NCI-H510A treated with DMSO at 0.1 percent for 48 hours (cell line): Measurements from ENCODE around the gene WDR27.
"Not testable (repeated sequence)": the region's sequence is repeated elsewhere in the genome, so short reads cannot be mapped to it uniquely, and the experiment has no call there.

Experiments used
- DNase-seq: peaks from one replicate; lab custom pipeline; 2025; lab: John Stamatoyannopoulos, UW

Gene WDR27

DNA sequence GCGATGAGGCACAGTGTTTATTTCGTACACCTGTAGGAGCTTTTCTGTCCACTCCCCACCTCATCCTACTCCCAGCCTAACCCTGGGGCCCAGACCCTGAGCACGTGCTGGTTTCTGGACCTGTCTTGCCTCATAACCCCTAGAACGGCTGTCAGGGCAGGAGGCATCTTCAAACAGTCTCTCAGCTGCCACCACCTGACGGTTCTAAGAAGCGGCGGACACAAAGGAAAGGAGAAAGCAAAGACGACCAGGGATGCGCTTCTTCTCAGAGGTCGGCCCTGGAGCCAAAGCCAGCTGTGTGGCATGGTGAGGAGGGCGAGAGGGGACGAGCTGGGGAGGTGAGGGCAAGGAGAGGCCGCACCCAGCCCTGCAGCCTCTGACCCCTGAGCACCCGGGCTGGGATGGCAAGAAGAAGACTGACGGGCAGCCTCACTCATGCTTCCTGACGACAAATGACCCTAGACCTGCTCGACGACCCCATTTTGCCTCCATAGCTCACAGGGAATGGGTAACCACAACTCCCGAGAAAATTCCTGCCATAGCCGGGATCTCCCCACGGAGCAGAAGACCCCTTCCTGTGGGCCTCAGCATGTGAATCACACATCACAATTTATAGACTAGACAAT is 62.1 kb downstream of the WDR27 start:
- no peak for DNase-seq

DNA sequence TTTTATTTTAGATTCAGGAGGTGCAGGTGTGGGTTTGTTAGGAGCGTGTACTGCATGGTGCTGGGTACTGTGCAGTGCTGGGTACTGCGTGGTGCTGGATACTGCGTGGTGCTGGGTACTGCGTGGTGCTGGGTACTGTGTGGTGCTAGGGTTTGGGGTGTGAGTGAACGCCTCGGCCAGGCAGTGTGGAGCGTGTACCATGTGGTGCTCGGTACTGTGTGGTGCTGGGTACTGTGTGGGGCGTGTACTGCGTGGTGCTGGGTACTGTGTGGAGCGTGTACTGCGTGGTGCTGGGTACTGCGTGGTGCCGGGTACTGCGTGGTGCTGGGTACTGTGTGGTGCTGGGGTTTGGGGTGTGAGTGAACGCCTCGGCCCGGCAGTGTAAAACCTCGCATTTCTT is 62.9 kb downstream of the WDR27 start:
- no peak for DNase-seq

GRCh38 chr6:169638388-169638787 is 63.4 kb downstream of the WDR27 start:
- DNase-seq: no peak

- no peak for DNase-seq
Measured at GRCh38 chr6:169635345-169635744, 66.5 kb downstream of the WDR27 start.

DNA sequence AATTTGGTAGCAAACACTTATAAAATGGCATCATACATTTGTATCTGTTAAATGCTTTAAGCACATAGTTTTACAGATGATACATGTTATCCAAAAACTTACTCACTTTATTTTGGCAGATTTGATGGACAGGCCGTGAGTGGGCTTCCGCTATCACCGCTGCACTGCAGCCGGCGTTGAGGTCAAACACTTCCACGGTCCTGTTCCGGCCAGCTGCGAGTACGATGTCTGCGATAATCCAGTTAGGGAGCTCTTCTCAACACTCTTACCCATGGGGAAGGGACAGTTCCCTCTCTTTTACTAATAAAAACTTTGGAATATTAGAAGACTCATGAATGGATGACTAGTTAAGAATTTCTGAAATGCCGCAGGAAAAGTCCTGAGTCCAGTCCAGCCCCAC is 69.0 kb downstream of the WDR27 start:
- DNase-seq: no peak

DNA sequence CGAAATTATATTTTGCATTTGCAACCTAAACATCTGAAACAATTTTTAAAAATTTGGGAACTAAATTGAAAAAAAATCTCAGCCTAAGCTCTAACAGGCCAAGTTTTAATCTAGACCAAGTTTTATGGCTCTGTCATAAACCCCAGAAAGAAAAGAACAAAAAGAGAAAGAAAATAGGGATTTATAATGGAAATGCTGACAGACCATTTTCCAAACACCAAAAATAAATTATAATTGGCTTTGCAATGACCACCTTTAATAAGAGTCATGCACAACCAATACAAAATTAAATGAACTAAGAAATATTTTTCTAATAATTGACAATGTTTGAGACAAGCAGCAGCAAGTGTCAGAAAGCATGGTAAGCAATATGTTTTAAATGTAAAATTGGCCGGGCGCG is 72.6 kb downstream of the WDR27 start:
- DNase-seq: no peak

DNA sequence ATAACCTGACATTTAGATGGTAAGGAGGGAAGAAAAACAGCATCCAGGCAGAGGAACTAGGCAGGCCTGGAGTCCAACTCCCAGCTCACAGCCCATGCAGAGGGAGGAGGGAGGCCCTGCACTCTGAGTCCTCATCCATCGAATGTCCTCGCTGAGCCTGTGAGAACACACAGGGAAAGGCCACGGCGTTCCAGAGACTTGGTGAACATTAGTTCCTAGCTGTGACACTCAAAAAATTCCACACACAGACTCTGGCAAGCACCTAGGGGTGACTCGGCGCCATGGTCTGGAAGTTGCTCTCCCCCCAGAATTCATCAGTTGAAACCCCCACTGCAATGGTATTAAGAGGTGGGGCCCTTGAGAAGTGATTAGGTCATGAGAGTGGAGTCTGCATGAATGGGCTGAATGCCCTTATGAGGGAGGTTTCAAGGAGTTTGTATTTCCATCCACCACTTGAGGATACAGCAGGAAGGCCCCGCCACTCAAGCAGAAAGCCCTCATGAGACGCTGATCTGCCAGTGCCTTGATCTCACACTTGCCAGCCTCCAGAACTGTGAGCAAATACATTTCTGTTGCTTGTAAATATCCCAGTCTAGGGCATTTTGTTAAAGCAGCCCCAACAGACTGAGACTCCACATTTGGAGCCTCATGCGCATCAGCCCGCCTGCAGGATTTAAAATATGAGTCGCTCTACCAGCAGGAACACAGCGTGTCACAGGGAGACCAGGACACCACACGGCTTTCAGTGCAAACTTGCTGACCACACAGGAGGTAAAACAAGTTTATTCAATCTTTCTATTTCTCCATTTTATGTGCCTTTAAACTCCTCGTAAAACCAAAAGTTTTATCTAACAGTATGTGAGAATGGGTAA is 73.9 kb downstream of the WDR27 start:
- DNase-seq: no peak

DNA sequence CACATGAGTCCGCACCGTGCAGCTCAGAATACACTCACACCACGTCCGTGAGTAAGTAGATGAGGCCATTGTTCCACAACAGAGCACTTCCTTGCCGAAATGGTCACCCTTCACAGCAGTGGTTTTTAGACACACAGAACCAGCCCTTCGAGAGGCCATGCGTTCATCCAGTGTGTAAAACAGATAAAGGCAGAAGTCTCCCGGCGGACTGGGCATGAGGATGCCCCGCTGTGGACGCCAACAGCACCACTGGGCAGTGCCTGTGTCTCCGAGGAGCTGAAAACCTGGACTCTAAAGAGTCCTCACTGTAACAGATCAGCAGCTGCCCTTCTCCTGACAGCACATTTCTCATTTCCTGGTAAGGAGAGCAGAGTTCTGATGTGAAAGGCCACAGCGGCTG is 75.2 kb downstream of the WDR27 start:
- no peak for DNase-seq

- no peak for DNase-seq
Measured at GRCh38 chr6:169626169-169626568, 75.7 kb downstream of the WDR27 start.

DNA sequence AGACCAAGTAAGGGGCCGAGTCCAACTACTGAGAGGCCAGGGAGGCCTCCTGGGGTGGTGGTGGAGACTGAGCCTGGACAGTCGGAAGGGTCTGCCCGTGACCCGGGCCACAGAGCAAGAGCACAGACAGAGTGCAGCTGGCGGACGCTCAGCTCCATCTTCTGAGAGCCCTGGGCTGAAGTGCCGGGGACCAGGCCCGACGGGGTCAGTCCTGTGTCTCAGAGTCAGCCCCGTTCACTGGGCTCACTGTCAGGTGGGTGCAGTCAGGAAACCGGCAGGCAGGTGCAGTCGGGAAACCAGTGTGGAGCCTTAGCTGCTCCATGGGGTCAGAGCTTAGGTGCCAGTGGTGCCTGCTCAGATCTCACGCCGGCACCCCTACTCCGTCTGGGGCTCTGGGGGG is 76.5 kb downstream of the WDR27 start:
- no peak for DNase-seq

GRCh38 chr6:169624785-169625184 is 77.0 kb downstream of the WDR27 start:
- no peak for DNase-seq

DNA sequence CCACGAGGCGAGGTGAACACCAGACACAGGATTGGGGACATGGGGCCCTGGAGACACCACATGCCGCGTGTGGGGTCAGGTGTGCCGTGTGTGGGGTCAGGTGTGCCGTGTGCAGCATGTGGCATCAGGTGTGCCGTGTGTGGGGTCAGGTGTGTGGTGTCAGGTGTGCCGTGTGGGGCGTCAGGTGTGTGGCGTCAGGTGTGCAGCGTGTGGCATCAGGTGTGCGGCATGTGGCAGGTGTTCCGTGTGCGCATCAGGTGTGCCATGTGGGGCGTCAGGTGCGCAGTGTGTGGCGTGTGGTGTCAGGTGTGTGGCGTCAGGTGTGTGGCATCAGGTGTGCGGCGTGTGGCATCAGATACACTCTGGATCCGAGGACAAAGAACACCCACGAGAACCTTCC is 77.9 kb downstream of the WDR27 start:
- DNase-seq: no peak

DNA sequence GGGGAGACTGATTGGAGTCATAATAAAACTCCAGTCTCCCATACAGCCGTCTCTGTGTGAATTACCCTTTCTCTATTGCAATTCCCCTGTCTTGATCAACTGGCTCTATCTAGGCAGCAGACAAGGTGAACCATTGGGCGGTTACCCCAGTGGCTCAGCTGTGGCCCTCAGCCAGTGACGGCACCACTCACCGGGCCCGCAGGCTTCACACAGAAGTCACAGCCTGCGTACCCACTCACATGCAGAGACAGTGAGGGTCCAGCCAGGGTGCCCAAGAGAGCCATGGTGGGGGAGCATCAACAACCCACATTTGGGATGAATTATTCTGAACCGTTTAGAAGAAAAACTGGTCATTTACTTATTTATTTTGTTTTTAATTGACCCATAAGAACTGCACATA is 78.5 kb downstream of the WDR27 start:
- no peak for DNase-seq

DNA sequence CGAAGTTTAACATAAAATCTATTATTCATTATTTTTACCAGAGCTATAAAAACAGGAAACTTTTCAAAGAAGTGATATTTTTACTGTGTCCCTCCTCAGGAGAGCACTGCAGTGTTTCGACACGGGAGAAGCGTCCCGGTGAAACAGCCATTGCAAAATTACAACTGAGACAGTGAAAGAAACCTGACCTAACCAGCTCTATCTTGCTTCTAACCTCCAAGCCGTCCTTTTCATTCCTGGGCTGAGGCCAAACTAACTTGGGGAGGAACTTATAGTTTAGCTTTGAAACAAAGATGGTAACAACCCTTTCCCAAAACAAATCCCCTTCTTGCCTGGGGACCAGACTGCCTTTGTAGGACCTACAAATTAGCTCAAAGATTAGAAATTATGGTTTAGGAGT is 79.2 kb downstream of the WDR27 start:
- DNase-seq: no peak

GRCh38 chr6:169621311-169621710 is 80.5 kb downstream of the WDR27 start:
- DNase-seq: no peak

GRCh38 chr6:169620171-169621130 is 81.4 kb downstream of the WDR27 start:
- DNase-seq: no peak

- no peak for DNase-seq
Measured at GRCh38 chr6:169619650-169620049, 82.2 kb downstream of the WDR27 start.

DNA sequence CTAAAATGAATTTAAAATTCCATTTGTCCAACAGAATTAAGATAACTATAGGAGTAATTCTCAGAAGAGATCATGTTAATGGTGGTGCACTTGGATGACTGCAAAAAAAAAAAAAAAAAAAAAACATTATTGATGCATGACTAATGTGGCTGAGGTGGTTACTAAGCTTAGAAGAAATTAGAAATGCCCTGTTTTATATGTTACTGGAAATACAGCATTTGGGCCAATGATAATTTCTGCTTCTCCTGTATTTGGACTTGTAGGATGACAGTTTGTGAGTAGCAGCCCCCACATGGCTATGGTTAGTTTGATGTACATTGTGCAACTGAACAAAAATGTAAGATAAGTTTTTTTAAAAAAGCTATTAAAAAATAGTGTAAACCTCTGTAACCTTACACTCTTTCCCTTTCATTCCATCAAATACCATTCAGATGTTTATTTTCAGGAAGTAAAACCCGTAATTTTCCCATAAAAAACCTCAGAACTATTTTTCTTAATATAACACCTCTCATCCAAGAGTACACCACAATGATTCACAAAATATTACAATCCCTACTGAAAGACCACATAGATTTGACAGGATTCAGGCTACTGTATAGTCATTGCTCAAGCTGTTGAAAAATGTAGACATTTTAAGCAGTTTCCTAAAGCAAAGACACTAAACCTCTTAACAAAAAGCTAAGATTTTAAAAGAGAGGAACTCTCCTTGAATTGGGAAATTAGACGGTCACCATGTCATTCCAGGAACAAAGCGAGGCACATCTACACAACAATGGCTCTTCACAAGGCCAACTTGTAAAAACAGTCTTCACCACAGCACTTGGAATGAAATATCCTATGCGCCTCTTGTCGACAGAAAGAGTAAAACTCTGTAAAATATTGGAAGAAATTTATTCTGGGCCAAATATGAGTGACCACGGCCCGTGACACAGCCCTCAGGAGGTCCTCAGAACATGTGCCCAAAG is 83.0 kb downstream of the WDR27 start:
- DNase-seq: no peak

DNA sequence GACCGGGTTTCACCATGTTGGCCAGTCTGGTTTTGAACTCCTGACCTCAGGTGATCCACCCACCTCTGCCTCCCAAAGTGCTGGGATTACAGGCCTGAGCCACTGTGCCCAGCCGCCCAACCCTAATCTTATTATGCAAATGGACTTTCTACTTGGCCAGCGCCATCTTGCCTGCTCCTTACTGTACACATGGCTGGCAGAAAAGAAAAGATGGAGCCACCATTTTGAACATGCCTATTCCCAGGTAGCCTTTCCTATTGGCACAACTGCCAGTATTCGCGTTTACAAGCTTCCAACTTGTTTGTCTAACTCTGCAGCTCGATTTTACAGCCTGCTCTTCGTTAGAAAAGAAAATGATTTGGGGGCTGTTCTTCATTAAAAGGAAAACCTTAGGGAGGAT is 84.3 kb downstream of the WDR27 start:
- no peak for DNase-seq

- DNase-seq: not testable (repeated sequence)
Measured at GRCh38 chr6:169608609-169609008, 93.2 kb downstream of the WDR27 start.

DNA sequence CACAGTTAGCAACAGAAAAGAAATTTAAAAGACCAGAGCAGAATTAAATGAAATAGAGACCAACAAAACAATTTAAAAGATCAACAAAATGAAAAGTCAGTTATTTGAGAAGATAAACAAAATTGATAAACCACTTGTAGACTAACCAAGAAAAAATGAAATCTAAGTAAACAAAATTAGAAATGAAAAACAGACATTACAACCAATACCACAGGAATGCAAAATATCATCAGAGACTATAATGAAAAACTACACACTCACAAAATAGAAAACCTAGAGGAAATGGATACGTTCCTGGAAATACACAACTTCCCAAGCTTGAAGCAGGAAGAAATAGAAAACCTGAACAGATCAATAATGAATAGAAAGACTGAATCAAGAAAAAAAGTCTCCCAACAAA is 97.8 kb downstream of the WDR27 start:
- no peak for DNase-seq
